Activated CD8-positive, alpha-beta memory T cell treated with anti-CD3 and anti-CD28 coated beads, Interleukin-2, amount 50 U/mL, for 1 hour (primary cell): ENCODE measurements around the gene CTU2.
"Not testable (repeated sequence)": the region's sequence is repeated elsewhere in the genome, so short reads cannot be mapped to it uniquely, and the experiment has no call there.

Experiments
- DNase-seq: peaks from one replicate; pipeline ENCODE4 v3.0.0-alpha.2; 2020; ENCODE audit errors: extremely low read depth

Gene CTU2

DNA sequence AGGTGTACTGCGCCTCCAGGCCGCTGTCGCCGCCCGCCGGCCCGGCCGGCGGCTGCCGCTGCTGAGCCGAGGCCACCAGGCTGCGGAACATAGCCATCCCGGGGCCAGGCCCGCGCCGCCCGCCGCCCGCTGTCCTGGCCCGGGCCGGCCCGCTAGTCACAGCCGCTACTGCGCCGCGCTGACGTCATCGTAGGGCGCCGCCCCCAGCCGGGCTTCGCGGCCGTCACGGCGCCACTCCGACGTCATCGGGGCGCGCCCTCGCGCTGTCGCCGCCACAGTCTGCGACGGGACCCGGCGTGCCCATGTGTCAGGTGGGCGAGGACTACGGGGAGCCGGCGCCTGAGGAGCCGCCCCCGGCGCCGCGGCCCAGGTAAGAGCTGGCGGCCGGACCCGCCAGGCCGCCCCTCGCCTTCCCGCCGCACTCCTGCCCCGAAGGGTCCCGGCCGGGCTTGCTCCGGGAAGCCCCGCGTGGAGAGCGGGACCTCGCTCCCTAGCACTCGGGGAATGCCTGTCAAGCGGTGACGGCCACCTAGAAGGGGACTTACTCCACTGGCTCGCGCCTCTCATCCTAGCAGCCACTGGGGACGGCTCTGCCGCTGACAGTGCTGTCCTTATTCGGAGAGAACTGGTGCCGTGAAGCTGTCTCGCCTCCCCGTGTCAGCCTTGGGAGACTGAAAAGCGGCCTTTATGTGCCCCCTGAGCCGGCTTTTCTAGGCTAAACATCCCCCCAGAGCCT, at the start of gene CTU2, which contains the start of gene RNF166:
Gene CTU2 (plus strand): TSS at position 275 of the 736 bp plus-strand sequence. CDS start 28 bp downstream, at position 303.
Gene RNF166 (minus strand): TSS at position 180 of the 736 bp plus-strand sequence. CDS start 83 bp downstream, at position 97.
- DNase-seq: peak; percentile 66

GRCh38 chr16:88657371-88657770, 48.9 kb upstream of the CTU2 start:
- no peak for DNase-seq

DNA sequence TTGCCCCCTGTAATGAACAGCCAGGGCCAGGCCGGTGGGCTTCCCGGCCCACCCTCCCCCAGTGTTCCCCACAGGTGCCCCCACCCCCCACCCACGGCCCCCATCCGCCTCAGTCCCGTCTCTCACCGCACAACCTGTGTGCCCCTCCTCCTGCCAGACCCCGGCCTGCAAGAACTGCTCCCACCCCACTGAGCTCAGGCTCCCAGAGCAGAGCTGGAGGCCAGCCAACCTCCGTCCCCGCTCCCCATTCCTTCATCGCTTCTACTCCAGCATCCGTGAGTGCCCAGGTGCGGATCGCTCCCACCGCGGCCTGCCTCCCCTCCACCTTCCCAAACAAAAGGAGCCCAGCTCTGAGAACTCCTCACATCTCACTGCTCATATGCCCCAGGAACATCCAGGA, 47.6 kb upstream of the CTU2 start:
- DNase-seq: no peak

DNA sequence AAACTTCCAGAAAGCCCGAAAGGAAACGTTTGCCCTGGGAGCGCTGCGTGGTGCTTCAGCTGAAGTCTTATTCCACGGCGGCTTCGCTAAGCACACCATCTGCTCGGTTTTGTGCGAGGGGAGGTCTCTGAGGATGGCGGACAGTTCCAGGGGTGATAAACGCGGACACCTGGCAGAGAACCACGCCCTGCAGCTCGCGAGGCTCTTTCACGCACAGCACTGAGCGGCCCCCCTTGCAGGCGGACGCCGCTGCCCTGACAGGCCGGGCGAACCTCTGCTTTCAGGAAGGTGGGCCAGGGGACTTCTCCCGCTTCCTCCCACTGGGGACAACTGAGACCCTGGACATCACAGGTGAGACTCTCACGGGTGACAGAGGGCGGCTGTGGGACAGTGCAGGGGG, 47.1 kb upstream of the CTU2 start:
- DNase-seq: no peak

DNA sequence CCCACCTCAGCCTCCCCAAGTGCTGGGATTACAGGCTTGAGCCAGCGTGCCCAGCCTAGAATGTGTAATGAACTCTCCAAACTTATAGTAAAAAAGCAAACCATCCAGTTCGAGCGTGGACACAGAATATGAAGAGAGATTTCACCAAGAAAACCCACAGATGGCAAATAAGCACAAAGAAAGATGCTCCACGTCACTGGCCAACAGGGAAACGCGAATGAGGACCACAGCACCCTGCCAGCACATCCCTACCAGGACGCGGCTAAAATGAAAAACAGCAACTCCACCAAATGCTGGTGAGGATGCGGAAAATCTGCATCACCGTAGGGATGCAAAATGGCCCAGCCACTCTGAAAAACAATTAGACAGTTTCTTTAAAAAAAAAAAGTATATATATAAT, 44.8 kb upstream of the CTU2 start:
- no peak for DNase-seq

DNA sequence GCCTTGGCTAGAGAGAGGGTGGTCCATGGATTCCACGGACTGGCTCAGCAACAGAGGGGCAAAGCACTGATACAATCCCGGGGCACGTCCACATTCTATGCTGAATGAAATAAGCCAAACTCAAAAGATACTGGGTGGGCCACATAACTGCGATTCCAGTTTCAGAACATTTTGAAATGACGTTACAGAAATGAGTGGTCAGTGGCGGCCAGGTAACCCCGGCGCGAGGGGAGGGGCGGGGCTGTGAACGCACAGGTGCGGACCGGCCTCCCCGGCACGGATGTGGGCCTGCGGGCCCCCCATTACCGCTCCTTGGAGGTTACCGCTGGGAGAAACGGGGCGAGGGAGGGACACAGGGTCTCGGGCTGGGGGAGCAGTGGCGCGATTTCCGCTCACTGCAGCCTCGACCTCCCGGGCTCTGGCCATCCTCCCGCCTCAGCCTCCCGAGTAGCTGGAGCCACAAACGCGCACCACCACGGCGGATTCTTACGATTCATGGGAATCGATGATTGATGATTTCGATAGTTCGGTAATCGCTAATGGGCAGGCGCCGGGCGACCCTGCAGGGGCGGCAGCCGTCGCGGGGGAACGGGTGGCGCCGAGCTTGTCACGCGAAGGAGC, 44.0 kb upstream of the CTU2 start:
- no peak for DNase-seq

- peak; percentile 86 for DNase-seq
Observed at GRCh38 chr16:88662843-88663606, 43.3 kb upstream of the CTU2 start, which contains the start of gene MVD. Gene MVD, minus strand, starts transcription at chr16:88663091. Its CDS starts 11 bp downstream, at chr16:88663080.

DNA sequence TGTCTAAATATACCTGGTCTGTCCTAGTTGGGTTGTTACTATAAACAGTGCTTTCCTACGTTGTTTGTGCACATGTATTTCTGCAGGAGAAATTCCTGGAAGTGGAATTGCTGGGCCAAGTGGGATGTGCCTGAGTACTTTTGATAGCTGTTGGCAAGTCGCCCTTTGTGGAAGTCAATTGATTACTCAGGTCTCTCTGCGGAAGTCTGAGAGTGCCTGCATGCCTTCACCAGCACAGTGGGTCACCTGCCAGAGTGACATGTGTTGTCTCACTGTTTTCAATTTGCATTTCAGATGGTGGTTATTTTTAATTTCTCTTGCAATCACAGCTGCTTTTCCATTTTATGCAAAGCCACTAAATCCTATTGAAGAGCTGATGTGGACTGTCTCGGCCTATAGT, 41.2 kb upstream of the CTU2 start:
- no peak for DNase-seq

GRCh38 chr16:88665570-88665969, 40.7 kb upstream of the CTU2 start:
- no peak for DNase-seq

DNA sequence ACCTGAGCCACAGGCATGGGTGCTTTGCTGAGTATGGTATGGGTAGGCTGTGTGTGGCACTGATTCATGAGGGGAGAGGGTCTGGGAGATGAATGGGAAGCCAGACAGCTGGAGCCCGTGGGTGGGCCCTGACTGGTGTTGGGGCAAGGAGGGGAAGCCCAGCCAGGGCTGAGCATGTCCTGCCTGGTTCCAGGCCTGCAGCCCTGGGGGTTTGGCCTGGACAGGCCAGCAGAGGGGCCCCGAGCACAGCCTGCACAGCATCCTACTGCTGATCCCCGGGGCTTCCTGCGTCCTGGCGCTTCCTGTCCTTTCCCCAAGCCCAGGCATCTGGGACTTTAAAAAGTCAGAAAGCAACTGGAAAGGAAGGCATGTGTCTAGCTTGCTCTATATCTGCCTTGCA, 38.8 kb upstream of the CTU2 start:
- DNase-seq: no peak

DNA sequence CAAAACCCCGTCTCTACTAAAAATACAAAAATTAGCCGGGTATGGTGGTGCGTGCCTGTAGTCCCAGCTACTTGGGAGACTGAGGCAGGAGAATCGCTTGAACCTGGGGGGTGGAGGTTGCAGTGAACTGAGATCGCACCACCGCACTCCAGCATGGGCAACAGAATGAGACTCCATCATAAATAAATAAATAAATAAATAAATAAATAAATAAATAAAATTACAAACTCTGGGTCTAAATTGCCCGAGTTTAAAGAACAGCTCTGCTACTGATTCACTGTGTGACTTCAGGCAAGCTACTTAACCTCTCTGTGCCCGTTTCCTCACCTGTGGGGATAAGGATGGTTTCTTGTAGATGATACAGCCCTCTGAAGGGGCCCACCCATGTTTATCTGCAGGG, 36.8 kb upstream of the CTU2 start:
- not testable (repeated sequence) for DNase-seq

DNA sequence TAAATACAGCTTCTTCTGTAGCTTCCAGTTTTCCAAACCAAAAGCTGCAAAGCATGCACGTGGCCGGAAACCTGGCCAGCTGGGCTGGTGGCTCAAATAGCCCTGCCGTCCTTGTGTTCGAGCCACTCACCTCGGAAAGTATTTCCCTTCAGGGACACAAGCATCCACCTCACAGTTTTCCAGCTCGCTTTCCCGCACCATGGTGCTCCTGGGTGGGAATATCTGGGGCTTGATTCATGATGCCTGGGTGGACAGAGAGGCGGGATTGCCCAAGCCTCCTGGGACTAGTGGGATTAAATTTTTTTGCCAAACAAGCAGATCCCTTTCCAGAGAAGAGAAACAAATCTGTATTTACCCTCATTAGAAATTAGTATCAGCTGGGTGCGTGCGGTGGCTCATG, 36.3 kb upstream of the CTU2 start:
- DNase-seq: no peak

DNA sequence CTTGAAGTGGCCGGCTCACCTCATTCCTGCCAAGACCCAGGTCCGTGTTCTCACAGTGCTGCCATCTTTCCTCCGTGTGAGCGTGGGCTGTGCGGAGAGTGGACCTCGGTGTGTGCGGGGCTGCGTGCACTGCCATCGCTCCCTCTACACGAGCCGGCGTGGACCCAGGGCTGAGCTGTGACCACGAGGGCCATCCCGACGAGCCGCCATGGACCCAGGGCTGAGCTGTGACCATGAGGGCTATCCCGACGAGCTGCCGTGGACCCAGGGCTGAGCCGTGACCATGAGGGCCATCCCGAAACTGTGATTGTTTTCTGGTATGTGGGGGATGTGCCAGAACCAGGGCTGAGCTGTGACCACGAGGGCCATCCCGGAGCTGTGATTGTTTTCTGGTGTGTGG, 34.5 kb upstream of the CTU2 start:
- DNase-seq: no peak

GRCh38 chr16:88672776-88673175, 33.5 kb upstream of the CTU2 start:
- no peak for DNase-seq

- DNase-seq: no peak
Observed at GRCh38 chr16:88673716-88674379, 32.5 kb upstream of the CTU2 start.

- DNase-seq: no peak
Observed at GRCh38 chr16:88676502-88677242, 29.6 kb upstream of the CTU2 start.

DNA sequence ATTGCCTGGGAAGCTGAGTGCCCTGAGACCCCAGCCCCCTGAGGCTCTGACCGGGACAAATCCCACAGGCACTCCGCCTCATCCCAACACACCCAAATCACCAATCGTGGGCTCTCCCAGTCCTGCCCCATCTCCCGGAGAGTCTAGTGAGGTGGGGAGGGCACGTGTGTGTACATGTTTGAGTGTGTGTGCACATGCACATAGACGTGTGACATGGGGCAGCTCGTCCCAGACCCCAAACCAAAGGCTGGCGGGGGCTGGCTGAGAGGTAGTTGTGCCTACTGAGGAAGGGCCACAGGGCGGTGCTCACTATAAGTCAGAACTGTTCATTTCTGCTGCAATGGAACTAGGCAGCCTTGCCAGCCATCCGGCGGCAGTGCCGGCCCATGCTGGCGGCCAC, 28.6 kb upstream of the CTU2 start:
- DNase-seq: no peak

DNA sequence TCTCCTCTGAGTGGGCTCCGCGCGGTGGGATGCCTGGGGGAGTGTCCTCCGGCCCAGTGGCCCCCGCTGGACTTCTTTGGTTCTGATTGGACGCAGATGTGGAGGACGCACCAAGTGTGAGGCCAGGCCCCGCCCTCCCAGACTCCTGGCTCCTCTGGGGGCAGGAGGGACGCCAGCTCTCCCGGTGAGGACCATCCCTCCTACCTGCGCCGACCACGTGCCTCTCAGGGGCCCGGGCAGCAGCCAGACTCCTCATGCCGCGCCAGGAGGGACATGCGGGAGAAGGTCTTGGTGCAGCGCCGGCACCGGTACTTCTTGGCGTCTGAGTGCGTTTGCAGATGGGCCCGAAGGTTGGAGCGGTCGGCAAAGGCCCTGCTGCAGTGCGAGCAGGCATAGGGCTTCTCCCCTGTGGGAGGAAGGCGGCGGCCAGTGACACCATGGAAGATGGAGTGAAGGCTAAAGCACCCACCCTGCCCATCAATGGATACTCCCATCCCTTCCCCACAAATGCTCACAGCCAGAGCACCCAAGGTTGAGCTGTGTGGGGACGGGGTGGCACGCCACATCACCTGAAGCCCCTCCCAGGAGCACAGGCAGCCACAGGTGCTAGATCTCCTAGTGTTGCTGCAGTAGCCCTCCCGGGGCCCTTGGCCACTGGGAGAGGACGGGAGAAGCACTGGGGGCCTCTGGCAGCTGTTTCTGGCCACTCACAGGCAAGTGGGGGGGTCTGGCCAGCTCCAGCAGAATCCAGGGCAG, 27.9 kb upstream of the CTU2 start:
- no peak for DNase-seq

- no peak for DNase-seq
Observed at GRCh38 chr16:88680554-88681083, 25.7 kb upstream of the CTU2 start.

GRCh38 chr16:88681084-88681680, 25.1 kb upstream of the CTU2 start:
- no peak for DNase-seq
